H9 (cell line): ENCODE results near the gene TERT. TPM values are rescaled to one million over a fixed set of nuclear protein-coding genes. Genes with fewer than 3 reads are reported as not detected.

Experiments
- DNase-seq: peaks from one replicate; pipeline ENCODE4 v3.0.0-alpha.2; 2017
- H2AFZ ChIP-seq: one replicate; pipeline ENCODE4 v1.6.1; 2013; ENCODE audit warnings: mild to moderate bottlenecking, low read length, control low read depth, moderate library complexity
- H2AK5ac ChIP-seq: 2 replicates; pipeline ENCODE4 v1.6.1; 2013; ENCODE audit warnings: low read length, control low read depth, mixed read lengths; ENCODE audit not compliant: insufficient read length
- H2BK120ac ChIP-seq: one replicate; pipeline ENCODE4 v1.6.1; 2013; ENCODE audit warnings: low read depth, mild to moderate bottlenecking, low read length, control low read depth, inconsistent platforms; ENCODE audit not compliant: poor library complexity, severe bottlenecking
- H2BK12ac ChIP-seq: 2 replicates; pipeline ENCODE4 v1.6.1; 2013; ENCODE audit warnings: low read length, control low read depth, mixed read lengths, low read depth; ENCODE audit not compliant: insufficient read length
- H2BK15ac ChIP-seq: 2 replicates; pipeline ENCODE4 v1.6.1; 2013; ENCODE audit warnings: low read depth, low read length, control low read depth
- H2BK20ac ChIP-seq: one replicate; pipeline ENCODE4 v1.6.1; 2013; ENCODE audit warnings: low read depth, mild to moderate bottlenecking, low read length, control low read depth, inconsistent platforms; ENCODE audit not compliant: poor library complexity, severe bottlenecking
- H2BK5ac ChIP-seq: 2 replicates; pipeline ENCODE4 v1.6.1; 2013; ENCODE audit warnings: low read length, control low read depth, mixed read lengths; ENCODE audit not compliant: insufficient read length
- H3K14ac ChIP-seq: 2 replicates; pipeline ENCODE4 v1.6.1; 2013; ENCODE audit warnings: low read length, control low read depth; ENCODE audit not compliant: insufficient read depth
- H3K18ac ChIP-seq: 2 replicates; pipeline ENCODE4 v1.6.1; 2013; ENCODE audit warnings: low read depth, mild to moderate bottlenecking, mixed read lengths, low read length, control low read depth; ENCODE audit not compliant: insufficient read length
- H3K23ac ChIP-seq: 2 replicates; pipeline ENCODE4 v1.6.1; 2013; ENCODE audit warnings: low read length, control low read depth, mixed read lengths, low read depth; ENCODE audit not compliant: insufficient read length
- H3K23me2 ChIP-seq: 2 replicates; pipeline ENCODE4 v1.6.1; 2013; ENCODE audit warnings: low read depth, mild to moderate bottlenecking, mixed read lengths, low read length, control low read depth; ENCODE audit not compliant: insufficient read length, poor library complexity, severe bottlenecking
- H3K27ac ChIP-seq: 2 replicates; pipeline ENCODE4 v1.5.1; 2013; ENCODE audit warnings: low read length, control low read depth, mixed read lengths, low read depth; ENCODE audit not compliant: insufficient read length
- H3K27me3 ChIP-seq: 2 replicates; pipeline ENCODE4 v1.6.1; 2013; ENCODE audit warnings: low read length, control low read depth, inconsistent platforms; ENCODE audit not compliant: insufficient read depth
- H3K4ac ChIP-seq: 2 replicates; pipeline ENCODE4 v1.6.1; 2013; ENCODE audit warnings: low read depth, mild to moderate bottlenecking, control low read depth, inconsistent platforms, low read length, moderate library complexity
- H3K4me1 ChIP-seq: 2 replicates; pipeline ENCODE4 v1.6.1; 2013; ENCODE audit warnings: low read length, control low read depth, inconsistent platforms; ENCODE audit not compliant: insufficient read depth
- H3K4me2 ChIP-seq: 2 replicates; pipeline ENCODE4 v1.6.1; 2013; ENCODE audit warnings: low read length, control low read depth, mixed read lengths; ENCODE audit not compliant: insufficient read length, insufficient read depth
- H3K56ac ChIP-seq: 2 replicates; pipeline ENCODE4 v1.6.1; 2013; ENCODE audit warnings: low read depth, mild to moderate bottlenecking, mixed read lengths, low read length, control low read depth; ENCODE audit not compliant: insufficient read length
- H3K79me1 ChIP-seq: 2 replicates; pipeline ENCODE4 v1.6.1; 2013; ENCODE audit warnings: low read depth, mild to moderate bottlenecking, moderate library complexity, low read length, control low read depth, inconsistent platforms; ENCODE audit not compliant: insufficient read depth, poor library complexity, severe bottlenecking
- H3K79me2 ChIP-seq: 2 replicates; pipeline ENCODE4 v1.6.1; 2013; ENCODE audit warnings: low read length, control low read depth, inconsistent platforms; ENCODE audit not compliant: insufficient read depth
- H3K9ac ChIP-seq: 2 replicates; pipeline ENCODE4 v1.6.1; 2013; ENCODE audit warnings: low read length, control low read depth, mixed read lengths; ENCODE audit not compliant: insufficient read length; ENCODE audit errors: extremely low read depth
- H3K9me3 ChIP-seq: one replicate; pipeline ENCODE4 v1.6.1; 2013; ENCODE audit warnings: low read depth, low read length, inconsistent platforms; ENCODE audit not compliant: control insufficient read depth
- H3T11ph ChIP-seq: one replicate; pipeline ENCODE4 v1.6.1; 2013; ENCODE audit warnings: mild to moderate bottlenecking, low read length, control low read depth, inconsistent platforms
- H4K20me1 ChIP-seq: one replicate; pipeline ENCODE4 v1.6.1; 2013; ENCODE audit not compliant: control insufficient read depth, insufficient read length, insufficient read depth
- H4K5ac ChIP-seq: 2 replicates; pipeline ENCODE4 v1.6.1; 2013; ENCODE audit warnings: low read depth, mild to moderate bottlenecking, mixed read lengths, low read length, control low read depth; ENCODE audit not compliant: insufficient read length
- H4K8ac ChIP-seq: replicated peaks from 2 replicates; pipeline ENCODE4 v1.6.1; 2013; ENCODE audit warnings: low read length, control low read depth, mixed read lengths, low read depth; ENCODE audit not compliant: insufficient read length
- H4K91ac ChIP-seq: 2 replicates; pipeline ENCODE4 v1.6.1; 2013; ENCODE audit warnings: low read depth, mild to moderate bottlenecking, moderate library complexity, mixed read lengths, low read length, control low read depth; ENCODE audit not compliant: insufficient read length
- H3K27ac Mint-ChIP-seq, 3 experiments: 2 replicates in 2 of 3; 3 replicates in 1 of 3; pipeline ENCODE4 v1.8.0; 2020 to 2021; ENCODE audit warnings: mixed read lengths in 3 of 3, mild to moderate bottlenecking in 1 of 3, moderate library complexity in 1 of 3
- H3K27me3 Mint-ChIP-seq: 2 replicates; pipeline ENCODE4 v1.8.0; 2021; ENCODE audit warnings: low read depth, mild to moderate bottlenecking, moderate library complexity, mixed read lengths
- H3K36me3 Mint-ChIP-seq, 3 experiments: 2 replicates in 2 of 3; 3 replicates in 1 of 3; pipeline ENCODE4 v1.8.0; 2020 to 2021; ENCODE audit warnings: low read depth in 3 of 3, mixed read lengths in 3 of 3; ENCODE audit not compliant: insufficient read depth in 1 of 3
- H3K4me1 Mint-ChIP-seq, 2 experiments: 2 replicates each; pipeline ENCODE4 v1.8.0; 2020; ENCODE audit warnings: mixed read lengths in 2 of 2
- H3K4me3 Mint-ChIP-seq, 2 experiments: 2 replicates in 1 of 2; 3 replicates in 1 of 2; pipeline ENCODE4 v1.8.0; 2020 to 2021; ENCODE audit warnings: mild to moderate bottlenecking in 2 of 2, mixed read lengths in 2 of 2, moderate library complexity in 1 of 2
- H3K9me3 Mint-ChIP-seq, 2 experiments: 2 replicates in 1 of 2; 3 replicates in 1 of 2; pipeline ENCODE4 v1.8.0; 2020; ENCODE audit warnings: mild to moderate bottlenecking in 2 of 2, mixed read lengths in 2 of 2, moderate library complexity in 1 of 2
- WGBS: extraction: QIAGEN DNeasy Blood & Tissue Kit; methylation state at CpG from one replicate; pipeline ENCODE4 v1.1.7; 2013; ENCODE audit warnings: missing lambda C conversion rate, low lambda C conversion rate, mixed read lengths; ENCODE audit not compliant: insufficient read length; ENCODE audit errors: extremely low coverage; 5-methylcytosine and 5-hydroxymethylcytosine counted together
- total RNA-seq: library from RNA; stranded (reverse); gene quantifications from 2 replicates; pipeline ENCODE4 v1.2.1, GENCODE V29; 2021
- TF ChIP-seq, protein P1 (sequence below): fragments of 200-600 bp; sonication (generic); conservative IDR thresholded peaks from 3 replicates; pipeline ENCODE4 v1.8.0; 2021; ENCODE audit warnings: antibody characterized with exemption, mild to moderate bottlenecking

Gene TERT
- total RNA-seq, 1 experiment from 2014 or later = 15.5 TPM

DNA sequence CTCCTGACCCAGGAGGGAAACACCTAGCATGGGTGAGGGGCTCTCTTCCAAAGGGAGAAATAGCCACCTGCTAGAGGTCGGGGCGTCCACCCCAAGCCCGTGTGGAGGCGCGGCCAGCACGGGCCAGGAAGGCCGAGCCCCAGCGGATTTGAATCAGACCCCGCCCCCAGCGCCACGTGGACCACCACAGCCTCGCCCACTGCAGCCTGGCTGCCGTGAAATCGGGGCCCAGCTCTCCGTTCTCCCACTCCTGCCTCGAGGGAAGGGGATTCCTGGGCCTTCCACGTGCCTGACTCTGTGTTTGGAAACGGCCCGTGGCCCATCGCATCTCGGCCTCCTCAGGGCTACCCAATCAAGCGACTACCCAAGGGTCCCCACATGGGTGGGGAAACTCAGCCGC, 38.1 kb downstream of the TERT start:
- Histone ChIP-seq H2BK5ac (no peak overlapping the region), H4K8ac (no peak overlapping the region), H3K4me2 (no peak overlapping the region), H2BK15ac (no peak overlapping the region), H3K27me3 (no peaks in the 10 kb centered on the region), H3K9me3 (peaks cover 5% of the 10 kb centered on the region), H4K5ac (no peak overlapping the region), H2AFZ (no peak overlapping the region), H3K27ac (no peak overlapping the region), H3K23me2 (no peaks in the 10 kb centered on the region), H4K20me1 (no peaks in the 10 kb centered on the region), H3K14ac (no peak overlapping the region; the same call in 1 of the 2 replicates), H3K23ac (no peak overlapping the region), H3K9ac (no peak overlapping the region), H2BK12ac (no peak overlapping the region), H3T11ph (no peak overlapping the region), H3K79me2 (no peaks in the 10 kb centered on the region), H2BK120ac (no peak overlapping the region), H3K56ac (no peak overlapping the region), H2BK20ac (no peak overlapping the region), H2AK5ac (no peak overlapping the region), H3K18ac (no peak overlapping the region), H3K4me1 (no peaks in the 10 kb centered on the region), H4K91ac (no peak overlapping the region), H3K79me1 (no peaks in the 10 kb centered on the region), H3K4ac (no peak overlapping the region)
- no CpG with 5 or more reads among the region's 23 CpGs for WGBS
- DNase-seq = no peak
- H3K4me1 Mint-ChIP-seq = peaks cover 3 to 7% of the 10 kb centered on the region in 2 experiments; a peak in 2 of 4 replicates
- no peak overlapping the region for H3K27ac Mint-ChIP-seq
- H3K27me3 Mint-ChIP-seq = no peaks in the 10 kb centered on the region
- no peaks in the 10 kb centered on the region for H3K9me3 Mint-ChIP-seq
- TF ChIP-seq, protein P1, sequence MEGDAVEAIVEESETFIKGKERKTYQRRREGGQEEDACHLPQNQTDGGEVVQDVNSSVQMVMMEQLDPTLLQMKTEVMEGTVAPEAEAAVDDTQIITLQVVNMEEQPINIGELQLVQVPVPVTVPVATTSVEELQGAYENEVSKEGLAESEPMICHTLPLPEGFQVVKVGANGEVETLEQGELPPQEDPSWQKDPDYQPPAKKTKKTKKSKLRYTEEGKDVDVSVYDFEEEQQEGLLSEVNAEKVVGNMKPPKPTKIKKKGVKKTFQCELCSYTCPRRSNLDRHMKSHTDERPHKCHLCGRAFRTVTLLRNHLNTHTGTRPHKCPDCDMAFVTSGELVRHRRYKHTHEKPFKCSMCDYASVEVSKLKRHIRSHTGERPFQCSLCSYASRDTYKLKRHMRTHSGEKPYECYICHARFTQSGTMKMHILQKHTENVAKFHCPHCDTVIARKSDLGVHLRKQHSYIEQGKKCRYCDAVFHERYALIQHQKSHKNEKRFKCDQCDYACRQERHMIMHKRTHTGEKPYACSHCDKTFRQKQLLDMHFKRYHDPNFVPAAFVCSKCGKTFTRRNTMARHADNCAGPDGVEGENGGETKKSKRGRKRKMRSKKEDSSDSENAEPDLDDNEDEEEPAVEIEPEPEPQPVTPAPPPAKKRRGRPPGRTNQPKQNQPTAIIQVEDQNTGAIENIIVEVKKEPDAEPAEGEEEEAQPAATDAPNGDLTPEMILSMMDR = no peak
- H3K4me3 Mint-ChIP-seq = no peak overlapping the region
- H3K36me3 Mint-ChIP-seq = peaks cover 0 to 3% (median 0%) of the 10 kb centered on the region in 3 experiments; a peak in 3 of 7 replicates
